Measurements from ENCODE around the gene RPS21. TPM values are rescaled to one million over a fixed set of nuclear protein-coding genes. Genes with fewer than 3 reads are reported as not detected.

RPS21 gene
- total and polyA plus RNA-seq, 9 of the 15 experiments (the other 6 are each of a cell fraction or from before 2014, with no cell fraction given): 1,380 to 5,647 (median 3,091) TPM

GRCh38 chr20:62349556-62350097, 37.3 kb upstream of the RPS21 start:
- ChIA-PET POLR2A (interaction anchor here (0.9 to 1.3 kb wide), 3 partner anchors 8 to 26 kb away, joined by 3 to 5 read pairs (median 4); no protein-coding TSS in a partner anchor), CTCF (ENCODE audit: low intra/inter-chr PET ratio) (no interaction called here)
- peaks cover 0 to 43% of the 10 kb centered on the region in 2 experiments; a peak in 2 of 5 replicates for H3K4me1 ChIP-seq (replicated peaks in 1 of 2; ENCODE audit: control insufficient read depth in 2 of 2, insufficient read depth in 2 of 2, low read length in 2 of 2)
- in situ Hi-C loops (cut with MboI): no loop called here
- H3K4me2 ChIP-seq (ENCODE audit: insufficient read depth, low read length): no peak overlapping the region
- H4K20me1 ChIP-seq (replicated peaks; ENCODE audit: control insufficient read depth, insufficient read depth, low read length): no peaks in the 10 kb centered on the region
- H3K4me3 ChIP-seq: no peak overlapping the region
- intact Hi-C loops (cut with micrococcal nuclease): no loop called here
- no peak overlapping the region for H3K9ac ChIP-seq (ENCODE audit: insufficient read depth in 1 of 2, low read depth in 2 of 2, low read length in 2 of 2)
- H3K79me2 ChIP-seq (ENCODE audit: control insufficient read depth, insufficient read depth, low read length): peaks cover 1% of the 10 kb centered on the region; the same call in 1 of the 3 replicates
- no peak for FAIRE-seq
- no peak overlapping the region for H3K27ac ChIP-seq (ENCODE audit: extremely low read depth, low read depth, low read length)
- no peaks in the 10 kb centered on the region for H3K9me3 ChIP-seq (replicated peaks; ENCODE audit: control insufficient read depth, insufficient read depth, low read depth, low read length)
- H3K27me3 ChIP-seq (ENCODE audit: control insufficient read depth in 2 of 2, insufficient read depth in 2 of 2, low read length in 2 of 2): no peaks in the 10 kb centered on the region
- DNase-seq (ENCODE audit: extremely low read depth in 1 of 4, low spot score in 3 of 4): peak in 3 of 4 experiments; percentile 41 to 59 (median 48)
- peaks cover 2% of the 10 kb centered on the region for H3K9me1 ChIP-seq (ENCODE audit: control insufficient read depth, insufficient read depth, low read length)
- no TSS peak for BruUV-seq (replicated peaks)
- peaks cover 72% of the 10 kb centered on the region; the same call in 2 of the 3 replicates for H3K36me3 ChIP-seq (ENCODE audit: control insufficient read depth, insufficient read depth, low read length)
- no peak overlapping the region for H2AFZ ChIP-seq (ENCODE audit: low read depth, low read length)
- WGBS (ENCODE audit: insufficient coverage, low coverage, missing lambda C conversion rate): 68% methylated on average over 7 of the region's 7 CpGs
- ATAC-seq: no peak
- no peak for TF ChIP-seq POLR2AphosphoS2 (IDR thresholded peaks at IDR 0.05; ENCODE audit: low read length)
- no peak for TF ChIP-seq HDAC3 (IDR thresholded peaks at IDR 0.05; ENCODE audit: borderline replicate concordance, partially characterized antibody)
- TF ChIP-seq MAFK (IDR thresholded peaks at IDR 0.05; ENCODE audit: low read length): no peak
- TF ChIP-seq, protein P1, sequence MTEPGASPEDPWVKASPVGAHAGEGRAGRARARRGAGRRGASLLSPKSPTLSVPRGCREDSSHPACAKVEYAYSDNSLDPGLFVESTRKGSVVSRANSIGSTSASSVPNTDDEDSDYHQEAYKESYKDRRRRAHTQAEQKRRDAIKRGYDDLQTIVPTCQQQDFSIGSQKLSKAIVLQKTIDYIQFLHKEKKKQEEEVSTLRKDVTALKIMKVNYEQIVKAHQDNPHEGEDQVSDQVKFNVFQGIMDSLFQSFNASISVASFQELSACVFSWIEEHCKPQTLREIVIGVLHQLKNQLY (CRISPR knock-in tag; conservative IDR thresholded peaks at IDR 0.05): no peak
- TF ChIP-seq CHAMP1 (IDR thresholded peaks at IDR 0.05): no peak
- no peak for TF ChIP-seq MYNN (IDR thresholded peaks at IDR 0.05)
- TF ChIP-seq MYNN (CRISPR knock-in tag; IDR thresholded peaks at IDR 0.05): no peak
- no peak for TF ChIP-seq ETS2 (tag; IDR thresholded peaks at IDR 0.05; ENCODE audit: borderline replicate concordance, poor library complexity, severe bottlenecking)
- no peak for TF ChIP-seq LEF1 (IDR thresholded peaks at IDR 0.05)
- no peak for TF ChIP-seq NFE2L1 (tag; IDR thresholded peaks at IDR 0.05; ENCODE audit: borderline replicate concordance, low read depth)
- TF ChIP-seq TBP (optimal IDR thresholded peaks at IDR 0.05; ENCODE audit: low read depth, low read length): no peak
- TF ChIP-seq, protein P2, sequence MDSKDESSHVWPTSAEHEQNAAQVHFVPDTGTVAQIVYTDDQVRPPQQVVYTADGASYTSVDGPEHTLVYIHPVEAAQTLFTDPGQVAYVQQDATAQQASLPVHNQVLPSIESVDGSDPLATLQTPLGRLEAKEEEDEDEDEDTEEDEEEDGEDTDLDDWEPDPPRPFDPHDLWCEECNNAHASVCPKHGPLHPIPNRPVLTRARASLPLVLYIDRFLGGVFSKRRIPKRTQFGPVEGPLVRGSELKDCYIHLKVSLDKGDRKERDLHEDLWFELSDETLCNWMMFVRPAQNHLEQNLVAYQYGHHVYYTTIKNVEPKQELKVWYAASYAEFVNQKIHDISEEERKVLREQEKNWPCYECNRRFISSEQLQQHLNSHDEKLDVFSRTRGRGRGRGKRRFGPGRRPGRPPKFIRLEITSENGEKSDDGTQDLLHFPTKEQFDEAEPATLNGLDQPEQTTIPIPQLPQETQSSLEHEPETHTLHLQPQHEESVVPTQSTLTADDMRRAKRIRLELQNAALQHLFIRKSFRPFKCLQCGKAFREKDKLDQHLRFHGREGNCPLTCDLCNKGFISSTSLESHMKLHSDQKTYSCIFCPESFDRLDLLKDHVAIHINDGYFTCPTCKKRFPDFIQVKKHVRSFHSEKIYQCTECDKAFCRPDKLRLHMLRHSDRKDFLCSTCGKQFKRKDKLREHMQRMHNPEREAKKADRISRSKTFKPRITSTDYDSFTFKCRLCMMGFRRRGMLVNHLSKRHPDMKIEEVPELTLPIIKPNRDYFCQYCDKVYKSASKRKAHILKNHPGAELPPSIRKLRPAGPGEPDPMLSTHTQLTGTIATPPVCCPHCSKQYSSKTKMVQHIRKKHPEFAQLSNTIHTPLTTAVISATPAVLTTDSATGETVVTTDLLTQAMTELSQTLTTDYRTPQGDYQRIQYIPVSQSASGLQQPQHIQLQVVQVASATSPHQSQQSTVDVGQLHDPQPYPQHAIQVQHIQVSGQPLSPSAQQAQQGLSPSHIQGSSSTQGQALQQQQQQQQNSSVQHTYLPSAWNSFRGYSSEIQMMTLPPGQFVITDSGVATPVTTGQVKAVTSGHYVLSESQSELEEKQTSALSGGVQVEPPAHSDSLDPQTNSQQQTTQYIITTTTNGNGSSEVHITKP (IDR thresholded peaks at IDR 0.05; ENCODE audit: partially characterized antibody): no peak
